DOHH2 (cell line): ENCODE results near the gene PAF1.
"Not testable (repeated sequence)": the region's sequence is repeated elsewhere in the genome, so short reads cannot be mapped to it uniquely, and the experiment has no call there.

ENCODE experiments used
- H3F3A ChIP-seq: fragments of 200-600 bp; sonication (generic), shearing (Covaris generic); 2 replicates; pipeline ENCODE4 v1.6.0; 2016; ENCODE audit warnings: antibody characterized with exemption, mild to moderate bottlenecking; ENCODE audit not compliant: control insufficient read depth, insufficient read depth
- H3K27ac ChIP-seq: fragments of 200-600 bp; sonication (generic); 2 replicates; pipeline ENCODE4 v1.5.1; 2014; ENCODE audit warnings: low read depth, mild to moderate bottlenecking, low read length, moderate library complexity
- H3K27me3 ChIP-seq: fragments of 200-600 bp; sonication (generic); 2 replicates; pipeline ENCODE4 v1.6.1; 2014; ENCODE audit warnings: mild to moderate bottlenecking, low read length, mixed read lengths; ENCODE audit not compliant: control insufficient read depth
- H3K36me3 ChIP-seq: fragments of 200-600 bp; sonication (generic); 2 replicates; pipeline ENCODE4 v1.6.1; 2014; ENCODE audit warnings: mild to moderate bottlenecking, low read length, moderate library complexity, mixed read lengths; ENCODE audit not compliant: control insufficient read depth
- H3K4me1 ChIP-seq: fragments of 200-600 bp; sonication (generic); 2 replicates; pipeline ENCODE4 v1.6.1; 2014; ENCODE audit warnings: mild to moderate bottlenecking, low read length, mixed read lengths; ENCODE audit not compliant: control insufficient read depth
- H3K4me2 ChIP-seq: fragments of 200-600 bp; sonication (generic); 2 replicates; pipeline ENCODE4 v1.6.0; 2014; ENCODE audit warnings: mild to moderate bottlenecking, low read length, moderate library complexity
- H3K4me3 ChIP-seq: fragments of 200-600 bp; sonication (generic); 2 replicates; pipeline ENCODE4 v1.5.1; 2014; ENCODE audit warnings: mild to moderate bottlenecking, low read length, mixed read lengths
- H3K79me2 ChIP-seq: fragments of 200-600 bp; sonication (generic); 2 replicates; pipeline ENCODE4 v1.6.1; 2014; ENCODE audit warnings: mild to moderate bottlenecking, low read length, mixed read lengths; ENCODE audit not compliant: control insufficient read depth
- H3K9me2 ChIP-seq: fragments of 200-600 bp; sonication (generic); replicated peaks from 2 replicates; pipeline ENCODE4 v1.6.1; 2014; ENCODE audit warnings: mild to moderate bottlenecking, low read length, mixed read lengths; ENCODE audit not compliant: control insufficient read depth
- H3K9me3 ChIP-seq: fragments of 200-600 bp; sonication (generic); 2 replicates; pipeline ENCODE4 v1.6.1; 2014; ENCODE audit warnings: antibody characterized with exemption, low read length, mixed read lengths; ENCODE audit not compliant: control insufficient read depth, insufficient read depth
- H4K20me1 ChIP-seq: fragments of 200-600 bp; sonication (generic); 2 replicates; pipeline ENCODE4 v1.6.0; 2014; ENCODE audit warnings: low read depth, mild to moderate bottlenecking, antibody characterized with exemption, low read length, moderate library complexity; ENCODE audit not compliant: control insufficient read depth, insufficient read depth
- EZH2phosphoT487 ChIP-seq: fragments of 200-600 bp; sonication (generic); IDR thresholded peaks from 2 replicates; pipeline ENCODE4 v1.6.1; 2017; ENCODE audit warnings: borderline replicate concordance, mild to moderate bottlenecking, antibody characterized with exemption, low read length, moderate library complexity, mixed read lengths
- TF ChIP-seq, protein P1 (sequence below): fragments of 200-600 bp; sonication (generic); IDR thresholded peaks from one replicate; pipeline ENCODE4 v1.5.1; 2014; ENCODE audit warnings: antibody characterized with exemption, mild to moderate bottlenecking, low read depth, low read length; ENCODE audit not compliant: poor library complexity, severe bottlenecking

The PAF1 gene

DNA sequence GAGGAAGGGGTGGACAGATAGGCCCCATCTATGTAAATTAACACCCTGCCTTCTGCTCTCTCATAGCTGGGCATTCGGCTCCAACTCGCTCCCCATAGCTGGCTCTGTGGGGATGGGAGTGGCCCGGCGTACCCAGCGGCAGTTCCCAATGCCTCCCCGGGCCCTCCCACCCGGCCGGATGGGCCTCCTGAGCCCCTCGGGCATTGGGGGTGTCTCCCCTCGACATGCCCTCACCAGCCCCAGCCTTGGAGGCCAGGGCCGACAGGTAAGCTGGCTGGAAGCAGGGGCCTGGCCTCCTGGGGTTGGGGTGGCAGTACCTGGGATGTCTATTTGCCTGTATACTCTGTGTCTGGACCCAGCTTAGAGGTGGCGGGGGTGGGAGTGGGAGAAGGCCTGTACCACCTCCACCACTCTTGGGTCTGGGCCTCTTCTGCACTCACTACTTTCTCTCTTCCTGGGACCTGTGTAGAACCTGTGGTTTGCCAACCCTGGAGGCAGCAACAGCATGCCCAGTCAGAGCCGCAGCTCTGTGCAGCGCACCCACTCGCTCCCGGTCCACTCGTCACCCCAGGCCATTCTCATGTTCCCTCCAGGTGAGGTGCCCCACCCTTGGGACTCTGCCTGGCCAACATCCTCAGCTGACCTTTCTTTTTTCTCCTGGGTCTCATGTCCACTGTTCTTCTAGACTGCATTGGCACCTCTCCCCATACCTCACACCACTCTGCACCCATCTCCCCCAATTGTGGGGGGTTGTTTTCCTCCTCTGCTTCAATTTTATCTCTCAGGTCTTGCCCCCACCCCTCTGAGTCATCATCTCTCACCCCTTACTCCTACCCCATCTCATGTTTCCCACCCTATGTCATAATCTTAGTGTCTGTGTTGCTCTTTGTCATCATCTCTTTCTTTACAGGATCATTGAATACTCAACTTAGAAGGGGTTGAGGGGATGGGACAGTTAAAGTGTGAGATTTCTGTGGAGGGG is 10.1 kb downstream of the PAF1 start:
- TF ChIP-seq EZH2phosphoT487, result no peak
- TF ChIP-seq, protein P1, sequence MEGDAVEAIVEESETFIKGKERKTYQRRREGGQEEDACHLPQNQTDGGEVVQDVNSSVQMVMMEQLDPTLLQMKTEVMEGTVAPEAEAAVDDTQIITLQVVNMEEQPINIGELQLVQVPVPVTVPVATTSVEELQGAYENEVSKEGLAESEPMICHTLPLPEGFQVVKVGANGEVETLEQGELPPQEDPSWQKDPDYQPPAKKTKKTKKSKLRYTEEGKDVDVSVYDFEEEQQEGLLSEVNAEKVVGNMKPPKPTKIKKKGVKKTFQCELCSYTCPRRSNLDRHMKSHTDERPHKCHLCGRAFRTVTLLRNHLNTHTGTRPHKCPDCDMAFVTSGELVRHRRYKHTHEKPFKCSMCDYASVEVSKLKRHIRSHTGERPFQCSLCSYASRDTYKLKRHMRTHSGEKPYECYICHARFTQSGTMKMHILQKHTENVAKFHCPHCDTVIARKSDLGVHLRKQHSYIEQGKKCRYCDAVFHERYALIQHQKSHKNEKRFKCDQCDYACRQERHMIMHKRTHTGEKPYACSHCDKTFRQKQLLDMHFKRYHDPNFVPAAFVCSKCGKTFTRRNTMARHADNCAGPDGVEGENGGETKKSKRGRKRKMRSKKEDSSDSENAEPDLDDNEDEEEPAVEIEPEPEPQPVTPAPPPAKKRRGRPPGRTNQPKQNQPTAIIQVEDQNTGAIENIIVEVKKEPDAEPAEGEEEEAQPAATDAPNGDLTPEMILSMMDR, result no peak
- H3K36me3 ChIP-seq, result peaks cover 57% of the 10 kb centered on the region
- no peaks in the 10 kb centered on the region for H4K20me1 ChIP-seq

DNA sequence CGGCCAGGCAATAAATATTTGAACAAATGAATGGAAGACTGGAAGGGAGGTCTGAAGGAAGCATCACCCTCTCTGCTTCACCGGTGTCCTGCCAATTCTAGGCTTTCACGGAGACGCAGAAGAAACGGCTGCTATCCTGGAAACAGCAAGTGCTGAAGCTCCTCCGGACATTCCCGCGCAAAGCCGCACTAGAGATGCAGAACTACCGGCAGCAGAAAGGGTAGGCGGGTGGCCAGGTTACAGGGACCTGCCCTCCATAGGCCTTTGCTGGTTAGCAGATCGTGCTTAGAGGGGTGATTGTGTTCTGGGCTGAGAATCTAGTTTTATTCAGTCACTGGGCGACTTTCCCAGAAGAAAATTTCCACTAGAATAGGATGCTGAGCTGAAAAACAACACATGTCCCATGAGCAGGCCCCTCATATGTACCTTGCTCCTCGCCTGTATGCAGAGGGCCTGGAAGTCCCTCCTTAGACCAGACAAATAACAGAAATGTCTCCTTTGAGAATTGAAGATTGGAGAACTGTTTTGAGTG is 11.0 kb downstream of the PAF1 start:
- no peaks in the 10 kb centered on the region for H4K20me1 ChIP-seq
- H3F3A ChIP-seq, result no peaks in the 10 kb centered on the region
- H3K9me3 ChIP-seq, result no peaks in the 10 kb centered on the region
- no peak overlapping the region for H3K27ac ChIP-seq
- no peaks in the 10 kb centered on the region for H3K4me1 ChIP-seq
- H3K27me3 ChIP-seq, result no peaks in the 10 kb centered on the region
- no peak overlapping the region for H3K4me2 ChIP-seq
- no peaks in the 10 kb centered on the region for H3K79me2 ChIP-seq
- H3K4me3 ChIP-seq, result no peak overlapping the region
- peaks cover 53% of the 10 kb centered on the region for H3K36me3 ChIP-seq
- H3K9me2 ChIP-seq, result no peaks in the 10 kb centered on the region
- TF ChIP-seq EZH2phosphoT487, result no peak
- TF ChIP-seq, protein P1, result no peak

More for the DNA sequence above, 10.1 kb downstream of the PAF1 start:
- H3K27ac ChIP-seq, result no peak overlapping the region
- no peaks in the 10 kb centered on the region for H3F3A ChIP-seq
- H3K4me1 ChIP-seq, result no peaks in the 10 kb centered on the region
- H3K4me2 ChIP-seq, result no peak overlapping the region
- H3K27me3 ChIP-seq, result no peaks in the 10 kb centered on the region
- no peaks in the 10 kb centered on the region for H3K9me3 ChIP-seq
- H3K9me2 ChIP-seq, result no peaks in the 10 kb centered on the region
- H3K4me3 ChIP-seq, result no peak overlapping the region
- no peaks in the 10 kb centered on the region for H3K79me2 ChIP-seq

DNA sequence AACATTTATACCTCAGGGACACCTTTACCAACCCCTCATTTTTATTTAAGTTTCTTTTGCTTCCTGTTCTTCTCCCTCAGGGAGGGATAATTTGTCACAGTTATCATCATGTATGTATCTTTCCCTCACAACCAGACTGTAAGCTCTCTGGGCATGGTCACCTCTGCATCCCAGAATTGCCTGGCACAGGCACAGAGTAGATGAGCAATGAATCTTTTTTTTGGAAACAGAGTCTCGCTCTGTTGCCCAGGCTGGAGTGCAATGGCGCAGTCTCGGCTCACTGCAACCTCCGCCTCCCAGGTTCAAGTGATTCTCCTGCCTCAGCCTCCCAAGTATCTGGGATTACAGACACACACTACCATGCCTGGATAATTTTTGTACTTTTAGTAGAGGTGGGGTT is 11.5 kb downstream of the PAF1 start:
- peaks cover 52% of the 10 kb centered on the region for H3K36me3 ChIP-seq
- not testable (repeated sequence) for H4K20me1 ChIP-seq, H3K27me3 ChIP-seq, H3K9me2 ChIP-seq, H3K4me3 ChIP-seq, H3F3A ChIP-seq, H3K9me3 ChIP-seq, H3K27ac ChIP-seq, H3K79me2 ChIP-seq, H3K4me1 ChIP-seq, H3K4me2 ChIP-seq
